Stimulated activated CD4-positive, alpha-beta T cell treated with anti-CD3 and anti-CD28 coated beads, Interleukin-4, amount 100 ng/mL, for 1 hour (primary cell): Measurements from ENCODE around the gene ADCK2.
A peak's percentile ranks its signal among the peaks of the same experiment; 100 is the strongest.
"Not testable (repeated sequence)": the region's sequence is repeated elsewhere in the genome, so short reads cannot be mapped to it uniquely, and the experiment has no call there.

Experiments used
- DNase-seq: peaks from one replicate; pipeline ENCODE4 v3.0.0-alpha.2; 2020

Gene ADCK2

DNA sequence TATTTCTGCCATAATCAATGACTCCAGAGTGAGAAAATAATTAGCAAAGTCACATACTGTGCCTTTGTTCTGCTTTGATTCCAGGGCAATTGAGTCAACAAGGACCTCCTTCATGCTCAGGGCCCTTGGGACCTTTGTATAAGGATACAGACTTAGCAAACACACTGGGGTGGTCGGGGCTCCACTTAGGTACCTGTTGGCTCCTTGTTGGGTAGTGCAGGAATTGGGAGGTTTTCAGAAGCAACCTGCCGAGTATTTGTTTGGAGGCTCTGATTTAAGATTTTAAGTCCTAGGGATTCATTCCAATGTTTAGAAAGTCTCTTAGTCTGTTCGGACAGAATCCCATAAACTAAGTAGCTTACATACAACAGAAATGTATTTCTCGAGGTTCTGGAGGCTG is 3.0 kb downstream of the ADCK2 start:
- no peak for DNase-seq

DNA sequence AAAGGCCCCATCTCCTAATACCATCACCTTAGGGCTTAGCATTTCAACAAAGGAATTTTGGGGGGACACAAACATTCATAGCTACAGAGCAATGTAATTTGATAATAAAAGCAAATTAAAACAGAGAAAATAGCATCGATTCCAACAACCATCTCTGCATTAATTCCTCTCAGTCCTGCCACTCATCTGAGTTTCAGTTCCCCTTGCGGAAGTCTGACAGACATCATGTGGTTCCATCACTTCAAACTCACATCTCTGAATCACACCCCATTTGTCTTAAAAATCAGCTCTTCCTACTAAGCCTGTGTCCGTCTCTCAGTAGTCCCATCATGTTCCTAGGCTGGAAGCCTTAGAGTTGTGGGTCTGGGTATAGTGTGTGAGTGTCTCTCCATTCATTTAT is 3.6 kb downstream of the ADCK2 start:
- no peak for DNase-seq

DNA sequence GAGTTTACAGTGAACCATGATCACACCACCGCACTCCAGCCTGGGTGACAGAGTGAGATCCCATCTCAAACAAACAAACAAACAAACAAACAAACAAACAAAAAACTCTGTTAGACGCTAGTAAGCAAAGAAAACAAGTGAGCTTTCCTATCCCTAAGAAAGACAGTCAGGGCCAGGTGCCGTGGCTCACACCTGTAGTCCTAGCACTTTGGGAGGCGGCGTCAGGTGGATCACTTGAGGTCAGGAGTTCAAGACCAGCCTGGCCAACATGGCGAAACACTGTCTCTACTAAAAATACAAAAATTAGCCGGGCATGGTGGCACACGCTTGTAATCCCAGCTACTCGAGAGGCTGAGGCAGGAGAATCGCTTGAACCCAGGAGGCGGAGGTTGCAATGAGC is 4.2 kb downstream of the ADCK2 start:
- not testable (repeated sequence) for DNase-seq

DNA sequence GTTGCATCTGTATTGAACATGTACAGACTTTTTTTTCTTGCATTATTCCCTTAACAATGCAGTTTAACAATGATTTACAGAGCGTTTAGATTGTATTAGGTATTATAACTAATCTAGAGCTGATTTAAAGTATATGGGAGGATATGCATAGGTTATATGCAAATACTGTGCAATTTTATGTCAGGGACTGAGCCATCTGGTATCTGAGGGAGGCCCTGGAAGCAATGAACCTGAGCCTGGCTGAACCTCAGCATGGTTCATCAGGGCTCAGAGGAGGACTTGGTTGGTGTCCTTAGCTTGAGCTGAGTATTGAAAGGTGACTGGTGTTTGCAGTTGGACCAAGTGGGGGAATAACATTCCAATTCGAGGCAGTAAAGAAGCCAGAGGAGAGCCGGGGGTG is 4.8 kb downstream of the ADCK2 start:
- DNase-seq = no peak

DNA sequence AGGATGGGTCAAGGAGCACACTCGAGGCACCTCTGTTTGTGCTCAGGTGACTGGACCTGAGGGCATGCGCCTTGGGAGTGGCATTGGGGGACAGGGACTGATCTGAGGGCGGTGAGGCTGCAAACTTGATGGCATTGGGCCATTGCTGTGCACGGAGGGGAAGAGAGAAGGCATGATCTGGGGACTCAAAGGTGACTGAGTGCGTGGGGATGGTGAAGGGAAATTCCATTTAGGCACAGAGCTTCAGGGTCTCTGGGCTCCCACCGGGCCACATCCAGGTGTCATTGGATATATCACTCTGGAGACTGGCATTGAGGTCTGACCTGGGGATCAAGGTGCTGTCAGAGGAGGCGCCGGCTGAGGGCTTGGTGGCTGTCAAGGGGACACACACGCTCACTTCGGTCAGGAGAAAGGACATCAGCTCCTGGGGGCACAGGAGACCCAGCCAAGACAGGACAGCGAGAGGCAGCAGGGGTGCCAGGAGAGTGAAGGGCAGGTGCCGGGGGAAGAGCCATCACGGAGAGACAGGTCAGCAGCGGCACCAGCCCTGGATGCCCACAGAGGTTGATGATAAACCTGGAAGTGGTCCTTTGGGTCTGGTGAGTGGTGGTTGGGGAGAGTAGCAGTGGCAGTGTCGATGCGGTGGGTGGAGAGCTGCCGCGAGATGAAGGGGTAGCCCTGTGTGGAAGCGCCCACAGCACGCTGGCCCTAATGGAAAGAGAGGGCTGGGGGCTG is 5.5 kb downstream of the ADCK2 start:
- no peak for DNase-seq

DNA sequence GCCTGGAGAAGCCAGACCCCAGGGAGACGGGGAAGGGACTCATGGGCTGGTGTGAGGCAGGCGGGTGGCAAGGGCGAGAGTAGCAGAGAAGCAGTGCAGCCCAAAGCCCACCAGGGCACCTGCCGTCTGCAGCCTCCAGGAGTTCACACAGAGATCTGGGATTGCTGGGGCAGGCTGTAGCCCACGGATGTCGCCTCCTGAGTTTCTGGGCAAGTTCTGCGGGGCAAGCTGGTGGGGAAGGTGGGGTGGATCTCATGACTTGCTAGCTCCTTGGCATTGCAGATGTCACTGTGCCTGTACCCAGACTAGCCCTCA is 6.0 kb downstream of the ADCK2 start:
- DNase-seq = no peak

DNA sequence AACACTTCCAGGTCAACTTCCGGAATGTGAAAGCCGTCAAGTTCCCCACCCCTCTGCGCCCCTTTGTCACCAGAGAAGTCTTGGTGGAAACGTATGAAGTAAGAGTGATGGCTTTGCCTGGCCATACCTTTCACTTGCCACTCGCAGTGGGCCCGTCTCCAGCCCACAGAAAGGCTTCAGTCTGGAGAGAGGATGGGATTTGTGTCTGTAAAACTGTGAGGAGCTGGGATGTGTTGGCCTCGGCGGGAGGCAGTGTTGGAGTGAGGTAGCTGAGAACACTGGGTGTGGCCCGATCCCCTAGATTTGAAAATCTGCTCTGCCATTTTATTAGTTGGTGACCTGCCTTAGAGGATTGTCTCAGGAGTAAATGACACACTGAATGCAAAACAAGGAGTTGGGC is 6.4 kb downstream of the ADCK2 start:
- DNase-seq = no peak

DNA sequence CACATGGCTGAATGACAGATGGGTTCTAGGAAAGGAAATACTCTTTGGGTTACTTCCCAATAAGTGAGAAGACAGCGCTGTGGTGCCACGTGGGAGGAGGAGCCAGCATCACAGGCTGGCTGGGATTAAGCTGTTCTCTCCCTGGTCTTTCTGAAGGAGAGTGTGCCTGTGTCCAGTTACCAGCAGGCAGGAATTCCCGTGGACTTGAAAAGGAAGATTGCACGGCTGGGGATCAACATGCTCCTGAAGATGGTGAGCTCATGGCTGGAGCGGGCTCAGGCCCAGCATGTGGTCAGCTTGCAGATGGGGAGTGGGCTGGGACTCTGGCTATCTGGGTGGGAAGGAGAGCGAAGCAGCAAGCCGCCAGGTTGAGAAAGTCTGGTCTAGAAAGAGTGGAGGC is 8.1 kb downstream of the ADCK2 start:
- DNase-seq = no peak

DNA sequence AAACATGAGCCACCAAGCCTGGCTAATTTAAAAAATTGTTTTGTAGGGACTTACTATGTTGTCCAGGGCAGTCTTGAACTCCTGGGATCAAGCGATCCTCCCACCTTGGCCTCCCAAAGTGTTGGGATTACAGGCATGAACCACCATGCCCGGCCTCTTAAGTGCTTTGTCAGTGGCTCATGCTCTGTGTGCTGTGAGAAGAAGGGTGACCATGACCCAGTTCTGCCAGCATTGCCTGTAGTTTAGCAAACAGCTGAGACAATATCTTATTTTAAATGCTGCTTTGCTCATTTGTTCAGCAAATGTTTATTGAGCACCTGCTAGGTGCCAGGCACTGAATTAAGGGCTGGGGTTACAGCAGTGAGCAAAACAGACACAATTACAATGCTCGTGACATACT is 9.0 kb downstream of the ADCK2 start:
- DNase-seq = no peak

DNA sequence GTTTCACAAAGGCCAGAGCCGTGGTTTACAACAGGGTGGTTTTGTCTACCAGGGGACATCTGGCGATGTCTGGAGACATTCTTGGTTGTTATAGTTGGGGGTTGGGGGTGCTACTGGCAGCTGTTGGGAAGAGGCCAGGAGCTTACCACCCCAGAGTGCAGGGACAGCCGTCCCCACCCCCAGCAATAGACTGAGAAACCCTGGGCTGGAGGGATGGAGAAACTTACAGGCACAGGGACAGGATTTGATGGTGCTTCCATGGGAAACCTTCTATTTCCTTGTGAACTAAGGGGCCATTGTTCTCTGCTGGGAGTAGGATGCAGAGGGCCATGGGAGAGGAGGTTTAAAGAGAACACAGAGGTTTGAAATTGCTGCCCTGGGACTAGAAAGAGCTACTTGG is 10.9 kb downstream of the ADCK2 start:
- no peak for DNase-seq

DNA sequence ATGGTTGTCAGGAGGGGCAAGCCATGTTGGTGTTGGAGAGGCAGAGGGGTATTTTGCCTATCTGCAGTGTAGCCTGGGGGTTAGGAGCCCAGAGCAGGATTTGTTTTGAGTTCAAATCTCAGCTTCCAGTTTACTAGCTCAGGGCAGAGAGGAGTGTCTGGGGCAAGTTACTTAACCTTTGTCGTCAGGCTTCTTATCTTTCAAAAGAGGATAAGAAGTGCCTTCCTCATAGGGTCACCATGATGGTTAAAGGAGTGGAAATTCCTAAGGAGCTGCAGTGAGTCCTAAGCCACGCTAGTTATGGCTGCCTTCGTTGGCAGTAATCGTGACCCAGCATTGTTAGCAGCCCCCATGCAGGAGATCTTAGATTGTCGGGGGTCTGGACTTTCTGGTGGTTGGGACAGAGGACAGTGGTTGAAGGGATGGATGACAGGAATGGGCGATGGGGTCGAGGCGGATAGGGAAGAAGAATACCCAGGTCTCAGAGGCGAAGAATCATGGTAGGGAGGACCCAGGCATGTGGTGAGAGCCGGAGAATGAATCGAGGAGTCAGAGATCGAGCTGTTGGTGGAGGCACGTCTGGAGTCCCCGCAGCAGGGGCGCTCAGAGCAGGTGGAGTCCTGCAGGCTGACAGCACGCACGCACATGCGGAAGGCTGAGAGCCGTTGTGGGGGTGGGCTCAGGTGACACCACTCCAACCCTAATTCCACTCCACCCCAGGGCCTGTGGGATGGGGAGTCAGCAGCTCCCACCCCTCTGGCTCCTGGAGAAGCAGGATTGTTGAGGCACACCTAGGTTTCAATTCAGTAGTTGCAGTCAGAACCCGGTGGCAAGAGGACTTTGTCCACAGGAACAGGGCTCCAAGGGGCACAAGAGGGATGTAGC is 11.6 kb downstream of the ADCK2 start:
- DNase-seq = no peak

DNA sequence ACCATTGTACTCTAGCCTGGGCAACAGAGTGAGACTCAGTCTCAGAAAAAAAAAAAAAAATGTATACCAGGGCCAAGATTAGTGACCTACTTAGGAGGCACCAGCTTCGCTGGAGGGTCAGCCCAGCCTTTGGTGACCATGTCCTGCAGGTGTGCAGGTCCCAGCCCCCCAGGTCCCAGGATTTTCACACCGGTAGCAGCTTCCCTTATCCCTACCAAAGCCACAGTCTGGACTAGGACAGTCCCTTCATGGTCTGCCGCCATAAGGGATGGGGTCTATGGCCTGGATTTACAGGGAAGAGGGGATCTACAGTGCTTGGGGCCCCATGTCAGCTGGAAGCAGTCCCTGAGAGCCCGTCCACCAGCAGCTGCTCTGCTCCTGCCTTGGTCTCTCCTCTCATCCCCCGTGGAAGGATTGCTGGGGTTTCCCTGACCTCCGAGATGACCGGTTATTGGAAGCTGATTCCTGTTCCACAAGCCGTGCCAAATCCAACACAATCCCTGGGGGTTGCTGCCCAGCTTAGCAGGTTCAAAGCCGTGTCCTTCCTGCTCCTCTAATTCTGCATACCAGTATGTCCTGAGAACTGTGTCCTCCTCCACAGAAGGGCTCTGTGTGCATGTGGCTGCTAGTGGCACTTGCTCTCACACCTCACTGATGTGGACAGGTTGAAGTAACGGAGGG is 12.8 kb downstream of the ADCK2 start:
- DNase-seq = no peak

DNA sequence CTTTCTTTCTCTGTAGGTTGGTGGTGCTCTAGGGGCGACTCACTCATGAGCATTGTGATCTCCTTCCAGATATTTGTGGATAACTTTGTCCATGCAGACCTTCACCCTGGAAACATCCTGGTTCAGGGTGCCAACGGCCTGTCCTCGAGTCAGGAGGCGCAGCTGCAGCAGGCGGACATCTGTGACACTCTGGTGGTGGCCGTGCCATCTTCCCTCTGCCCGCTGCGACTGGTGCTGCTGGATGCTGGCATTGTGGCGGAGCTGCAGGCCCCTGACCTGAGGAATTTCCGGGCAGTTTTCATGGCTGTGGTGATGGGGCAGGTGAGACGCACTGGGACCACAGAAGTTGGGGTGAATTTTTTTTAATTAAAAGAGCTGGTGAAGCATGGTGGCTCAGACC is 14.2 kb downstream of the ADCK2 start:
- no peak for DNase-seq

DNA sequence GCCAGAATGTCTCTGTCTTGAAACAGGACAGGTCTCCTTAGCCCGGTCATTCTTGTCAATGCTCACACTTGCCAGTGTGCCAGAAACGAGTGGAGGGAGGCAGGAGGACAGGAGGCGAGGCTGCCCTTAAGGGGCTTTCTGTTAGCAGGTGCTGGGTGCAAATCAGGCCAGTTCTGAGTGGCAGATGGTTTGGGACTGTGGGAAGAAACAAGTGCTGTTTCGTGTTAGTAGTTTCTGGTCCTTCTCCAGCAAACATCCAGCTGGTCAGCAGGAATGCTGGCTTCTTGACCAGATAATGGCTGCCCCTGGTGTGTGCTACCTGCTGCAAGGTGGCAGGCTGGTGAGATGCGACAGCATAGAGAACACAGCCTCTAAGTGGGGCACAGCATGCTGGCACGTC is 15.6 kb downstream of the ADCK2 start:
- DNase-seq = no peak

DNA sequence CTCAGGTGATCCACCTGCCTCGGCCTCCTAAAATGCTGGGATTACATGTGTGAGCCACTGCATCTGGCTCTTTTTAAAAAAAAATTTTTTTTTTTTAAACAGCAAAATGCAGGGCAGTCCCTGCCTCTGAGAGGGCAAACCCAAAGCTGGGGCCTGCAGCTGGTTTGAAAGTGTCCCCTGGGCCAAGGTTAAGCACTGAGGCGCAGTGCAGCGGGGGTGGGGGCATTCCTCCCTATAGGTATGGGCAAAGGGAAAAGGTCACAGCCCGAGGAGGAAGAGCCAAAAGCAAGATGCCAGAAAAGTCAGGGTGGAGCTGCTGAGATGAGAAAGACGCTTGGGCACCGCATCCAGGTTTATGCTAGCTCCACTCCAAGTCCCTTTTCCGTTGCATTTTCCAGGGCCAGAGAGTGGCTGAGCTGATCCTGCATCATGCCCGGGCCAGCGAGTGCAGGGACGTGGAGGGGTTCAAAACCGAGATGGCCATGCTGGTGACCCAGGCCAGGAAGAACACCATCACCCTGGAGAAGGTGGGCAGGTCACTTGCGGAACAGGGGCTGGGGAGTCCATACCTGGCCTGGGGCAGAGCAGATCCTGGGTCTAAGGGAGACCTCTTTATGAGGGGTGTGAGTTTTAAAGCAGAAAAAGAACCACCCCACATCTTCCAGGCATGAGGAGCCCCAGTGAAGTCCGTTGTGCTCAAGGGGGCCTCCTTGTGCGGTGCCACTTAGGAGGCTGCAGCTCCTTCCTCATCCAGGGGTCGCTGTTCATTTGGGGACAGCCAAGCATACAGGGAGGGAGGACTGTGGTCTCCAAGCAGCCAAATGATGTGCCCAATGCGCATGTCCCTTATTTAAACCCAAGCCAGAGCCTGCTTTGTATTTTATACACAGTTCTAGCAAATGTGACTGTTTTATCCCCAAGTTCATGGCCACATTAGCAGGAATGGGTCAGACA is 16.7 kb downstream of the ADCK2 start:
- DNase-seq = no peak

DNA sequence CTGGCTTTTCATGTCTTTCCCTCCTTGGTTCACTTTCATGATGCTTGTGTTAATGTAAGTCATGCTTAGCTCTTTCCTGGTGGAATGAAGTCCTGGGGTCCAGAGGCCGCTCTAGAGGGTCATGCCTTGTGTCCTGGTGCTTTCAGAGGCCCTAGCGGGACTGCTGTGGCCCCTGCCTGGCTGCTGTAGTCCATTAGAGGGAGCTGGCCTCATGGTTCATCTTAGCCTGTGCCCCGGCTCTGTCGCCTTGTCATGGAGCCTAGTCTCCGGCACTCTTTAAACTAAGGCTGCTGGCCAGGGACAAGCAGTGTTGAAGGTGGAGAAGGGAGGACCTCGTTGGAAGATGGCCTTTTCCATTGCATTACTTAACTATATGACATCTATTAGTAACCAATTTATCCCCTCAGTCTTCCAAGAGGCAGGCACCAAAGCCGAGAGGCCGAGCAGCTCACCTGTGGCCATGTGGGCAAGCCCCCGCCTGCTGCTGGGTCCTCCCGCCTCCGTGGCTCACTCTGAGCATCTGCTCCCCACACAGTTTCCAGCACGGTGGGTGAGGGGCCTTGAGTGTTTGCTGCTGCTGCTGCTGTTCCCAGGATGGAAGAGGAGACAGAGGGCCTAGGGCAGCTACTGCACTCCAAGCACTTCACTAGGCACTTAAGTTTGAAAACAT is 18.8 kb downstream of the ADCK2 start:
- no peak for DNase-seq

DNA sequence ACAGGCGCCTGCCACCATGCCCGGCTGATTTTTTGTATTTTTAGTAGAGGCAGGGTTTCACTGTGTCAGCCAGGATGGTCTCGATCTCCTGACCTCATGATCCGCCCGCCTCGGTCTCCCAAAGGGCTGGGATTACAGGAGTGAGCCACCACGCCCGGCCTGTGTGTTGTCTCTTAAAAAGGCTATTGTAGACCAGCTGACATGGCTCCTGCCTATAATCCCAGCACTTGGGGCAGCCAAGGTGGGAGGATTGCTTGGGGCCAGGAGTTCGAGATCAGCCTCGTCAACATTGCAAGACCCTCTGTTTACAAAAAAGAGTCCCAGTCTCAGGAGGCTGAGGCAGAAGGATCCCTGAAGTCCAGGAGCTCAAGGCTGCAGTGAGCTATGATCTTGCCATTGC is 21.1 kb downstream of the ADCK2 start:
- not testable (repeated sequence) for DNase-seq

DNA sequence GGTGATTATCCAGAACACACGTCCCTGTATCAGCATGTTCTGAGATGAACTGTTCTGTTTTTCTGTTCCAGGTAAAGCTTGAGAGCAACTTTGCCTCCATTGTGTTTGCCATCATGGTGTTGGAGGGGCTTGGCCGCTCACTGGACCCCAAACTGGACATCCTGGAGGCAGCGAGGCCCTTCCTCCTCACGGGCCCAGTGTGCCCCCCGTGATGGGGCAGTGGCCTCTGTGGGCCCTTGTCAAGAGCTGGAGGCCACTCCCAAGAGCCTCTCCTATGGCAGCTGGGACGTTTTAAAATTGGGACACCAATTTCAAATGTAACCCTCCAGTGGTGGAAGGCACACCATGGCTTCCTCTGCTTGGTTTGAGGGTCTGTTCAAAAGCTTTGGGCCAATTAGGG is 21.8 kb downstream of the ADCK2 start:
- DNase-seq = no peak

DNA sequence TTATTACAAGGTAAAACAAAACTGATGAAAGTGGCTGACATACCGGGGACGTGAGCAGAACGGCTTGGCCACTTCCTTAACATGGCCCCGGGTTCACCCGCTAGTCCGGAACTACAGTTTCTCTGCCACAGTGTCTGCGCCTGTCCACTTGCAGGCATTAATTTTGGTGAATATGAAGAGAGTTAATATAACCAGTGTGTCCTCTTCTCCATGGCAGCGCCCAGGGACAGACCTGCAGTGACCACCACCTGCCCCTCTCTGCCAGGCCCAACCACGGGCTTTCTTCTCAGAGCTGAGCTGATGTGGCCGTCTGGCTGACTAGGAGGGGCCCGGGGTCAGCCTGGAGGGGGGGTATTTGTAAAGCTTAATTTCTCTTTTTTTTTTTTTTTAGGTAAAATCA is 22.6 kb downstream of the ADCK2 start:
- no peak for DNase-seq

DNA sequence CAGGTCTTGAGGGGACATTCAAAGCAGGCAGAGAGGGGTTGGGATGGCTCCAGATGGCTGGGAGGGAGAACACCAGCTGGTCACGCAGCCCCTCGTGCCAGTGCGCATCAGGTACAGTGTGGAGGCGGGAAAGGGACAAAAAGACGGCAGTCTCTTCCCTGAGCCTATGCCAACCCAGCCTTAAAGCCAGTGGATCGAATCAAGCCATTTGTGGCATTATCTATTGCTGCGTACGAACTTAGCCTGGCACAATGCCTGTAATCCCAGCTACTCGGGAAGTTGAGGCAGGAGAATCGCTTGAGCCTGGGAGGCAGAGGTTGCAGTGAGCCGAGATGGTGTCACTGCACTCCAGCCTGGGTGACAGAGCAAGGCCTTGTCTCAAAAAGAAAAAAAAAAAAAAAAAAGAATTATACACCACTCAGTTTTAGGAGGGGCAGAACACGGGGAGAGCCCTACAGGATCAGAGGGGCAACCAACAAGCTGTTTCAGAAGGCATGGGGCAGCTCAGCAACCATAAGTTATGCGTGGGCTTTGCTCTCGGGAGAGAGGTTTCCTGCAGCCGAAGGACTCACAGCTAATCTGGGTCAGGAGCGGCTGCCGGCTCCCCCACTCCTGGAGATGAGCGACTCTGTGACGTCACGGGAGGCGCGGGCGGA is 23.4 kb downstream of the ADCK2 start:
- peak; percentile 96 for DNase-seq

DNA sequence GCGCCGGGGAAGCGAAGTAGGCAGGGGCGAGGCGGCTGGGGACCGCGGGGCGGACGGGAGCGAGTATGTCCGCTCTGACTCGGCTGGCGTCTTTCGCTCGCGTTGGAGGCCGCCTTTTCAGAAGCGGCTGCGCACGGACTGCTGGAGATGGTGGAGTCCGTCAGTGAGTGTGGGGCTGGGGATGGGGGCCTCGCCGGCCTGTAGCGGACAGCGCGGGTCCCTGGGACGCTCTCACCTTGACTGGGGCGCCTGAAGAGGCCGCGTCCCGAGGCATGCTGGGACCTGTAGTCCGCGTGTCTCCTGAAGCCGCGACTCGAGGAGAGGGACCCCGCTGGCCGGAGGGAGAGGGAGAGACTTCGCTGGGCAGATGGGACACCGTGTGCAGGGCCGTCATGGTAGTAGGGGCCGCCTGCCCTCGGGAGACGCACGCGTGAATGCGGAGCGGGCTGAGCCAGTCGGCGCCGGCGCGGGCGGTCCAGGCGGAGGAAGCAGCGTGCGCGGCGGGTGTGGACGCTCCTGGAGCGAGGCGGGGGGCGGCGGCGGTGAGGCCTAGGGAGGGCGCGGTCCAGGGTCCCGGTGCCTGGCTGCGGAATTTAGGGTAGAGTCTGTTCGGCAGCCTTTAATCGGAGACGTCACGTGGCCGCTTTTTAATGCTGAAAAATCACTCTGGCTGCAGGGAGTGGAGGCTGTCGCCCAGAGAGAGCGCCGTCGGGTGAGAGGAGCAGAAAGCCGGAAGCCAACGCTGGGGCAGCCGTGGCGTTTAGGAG is 24.1 kb downstream of the ADCK2 start, which contains the start of gene NDUFB2:
TSS of gene NDUFB2 (plus strand) at position 29 of the 767 bp plus-strand sequence. CDS start at position 66, 37 bp downstream.
- peak; percentile 72 for DNase-seq
